Neural cell (in vitro differentiated cells): ENCODE measurements around the gene MYO18A. TPM values are rescaled to one million over a fixed set of nuclear protein-coding genes. Genes with fewer than 3 reads are reported as not detected.

ENCODE experiments used
- H2AFZ ChIP-seq: fragments of 200-600, 300-800 bp; sonication (generic), shearing (Covaris generic); 2 replicates; pipeline ENCODE4 v1.6.0; 2014; ENCODE audit warnings: low read depth, mild to moderate bottlenecking, antibody characterized with exemption, low read length, moderate library complexity
- H3F3A ChIP-seq: fragments of 200-600 bp; shearing (Covaris generic); 2 replicates; pipeline ENCODE4 v1.6.1; 2016; ENCODE audit warnings: mild to moderate bottlenecking, moderate library complexity, mixed read lengths, antibody characterized with exemption, low read length; ENCODE audit not compliant: insufficient read depth, poor library complexity, severe bottlenecking
- H3K27ac ChIP-seq: fragments of 200-600, 300-800 bp; sonication (generic), shearing (Covaris generic); 2 replicates; pipeline ENCODE4 v1.5.1; 2014; ENCODE audit warnings: mild to moderate bottlenecking, low read length, moderate library complexity
- H3K27me3 ChIP-seq: fragments of 300-800, 200-600 bp; sonication (generic), shearing (Covaris generic); 2 replicates; pipeline ENCODE4 v1.6.0; 2014; ENCODE audit warnings: mild to moderate bottlenecking, low read depth, low read length, moderate library complexity; ENCODE audit not compliant: insufficient read depth
- H3K36me3 ChIP-seq: fragments of 300-800, 200-600 bp; sonication (generic), shearing (Covaris generic); 2 replicates; pipeline ENCODE4 v1.5.1; 2014; ENCODE audit warnings: mild to moderate bottlenecking, antibody characterized with exemption, low read length, moderate library complexity; ENCODE audit not compliant: insufficient read depth
- H3K4me2 ChIP-seq: fragments of 300-800, 200-600 bp; sonication (generic), shearing (Covaris generic); 2 replicates; pipeline ENCODE4 v1.6.0; 2014; ENCODE audit warnings: mild to moderate bottlenecking, low read length
- H3K4me3 ChIP-seq: fragments of 300-800, 200-600 bp; sonication (generic), shearing (Covaris generic); 2 replicates; pipeline ENCODE4 v1.5.1; 2014; ENCODE audit warnings: mild to moderate bottlenecking, low read length, moderate library complexity
- H3K79me2 ChIP-seq: fragments of 200-600 bp; shearing (Covaris generic); replicated peaks from 2 replicates; pipeline ENCODE4 v1.6.0; 2014; ENCODE audit warnings: mild to moderate bottlenecking, low read length, moderate library complexity; ENCODE audit not compliant: insufficient read depth
- H3K9ac ChIP-seq: fragments of 300-800, 200-600 bp; sonication (generic), shearing (Covaris generic); 2 replicates; pipeline ENCODE4 v1.6.1; 2016; ENCODE audit warnings: mild to moderate bottlenecking, low read length, mixed read lengths
- H3K9me2 ChIP-seq: fragments of 200-600 bp; shearing (Covaris generic); 2 replicates; pipeline ENCODE4 v1.6.1; 2016; ENCODE audit warnings: mild to moderate bottlenecking, low read length, mixed read lengths; ENCODE audit not compliant: insufficient read depth
- H3K9me3 ChIP-seq: fragments of 200-600, 300-800 bp; sonication (generic), shearing (Covaris generic); 2 replicates; pipeline ENCODE4 v1.6.1; 2016; ENCODE audit warnings: mild to moderate bottlenecking, mixed run types, low read length, moderate library complexity, mixed read lengths
- H4K20me1 ChIP-seq: fragments of 200-600 bp; shearing (Covaris generic); 2 replicates; pipeline ENCODE4 v1.6.1; 2016; ENCODE audit warnings: mild to moderate bottlenecking, mixed run types; ENCODE audit not compliant: insufficient read depth
- EP300 ChIP-seq: fragments of 450-650 bp; conservative IDR thresholded peaks from 2 replicates; pipeline ENCODE4 v1.6.1; 2014; ENCODE audit warnings: antibody characterized with exemption, mild to moderate bottlenecking, moderate library complexity; ENCODE audit not compliant: poor library complexity, severe bottlenecking
- EZH2 ChIP-seq: fragments of 200-600, 300-800 bp; shearing (Covaris generic), sonication (generic); IDR thresholded peaks from 2 replicates; pipeline ENCODE4 v1.6.1; 2014; ENCODE audit warnings: antibody characterized with exemption, low read length, borderline replicate concordance, mild to moderate bottlenecking; ENCODE audit not compliant: insufficient read depth, poor library complexity, severe bottlenecking
- MXI1 ChIP-seq: fragments of 450-650 bp; conservative IDR thresholded peaks from 2 replicates; pipeline ENCODE4 v1.6.1; 2014; ENCODE audit warnings: antibody characterized with exemption, mild to moderate bottlenecking; ENCODE audit not compliant: poor library complexity, severe bottlenecking
- POLR2AphosphoS5 ChIP-seq: IDR thresholded peaks from 2 replicates; pipeline ENCODE4 v1.6.1; 2012
- RAD21 ChIP-seq: fragments of 450-650 bp; conservative IDR thresholded peaks from 2 replicates; pipeline ENCODE4 v1.6.1; 2014; ENCODE audit warnings: antibody characterized with exemption, mild to moderate bottlenecking, moderate library complexity
- SMC3 ChIP-seq: fragments of 450-650 bp; conservative IDR thresholded peaks from 2 replicates; pipeline ENCODE4 v1.6.1; 2014; ENCODE audit warnings: antibody characterized with exemption, mild to moderate bottlenecking, moderate library complexity; ENCODE audit not compliant: poor library complexity
- TAF1 ChIP-seq: IDR thresholded peaks from 2 replicates; pipeline ENCODE4 v1.6.1; 2012; ENCODE audit warnings: low read depth
- polyA plus RNA-seq: library from polyadenylated mRNA; depleted of rRNA; stranded (reverse); fragments of >200 nt; gene quantifications from 2 replicates; pipeline ENCODE4 v1.2.3, GENCODE V29; 2014
- TF ChIP-seq, protein P1 (sequence below): IDR thresholded peaks from 2 replicates; pipeline ENCODE4 v1.6.1; 2012; ENCODE audit warnings: borderline replicate concordance
- TF ChIP-seq, protein P2 (sequence below): fragments of 450-650 bp; IDR thresholded peaks from 2 replicates; pipeline ENCODE4 v1.5.1; 2014; ENCODE audit warnings: antibody characterized with exemption, mild to moderate bottlenecking, moderate library complexity; ENCODE audit not compliant: poor library complexity, severe bottlenecking

MYO18A gene
- polyA plus RNA-seq, 1 donor from 2014 or later = 21.6 TPM

DNA sequence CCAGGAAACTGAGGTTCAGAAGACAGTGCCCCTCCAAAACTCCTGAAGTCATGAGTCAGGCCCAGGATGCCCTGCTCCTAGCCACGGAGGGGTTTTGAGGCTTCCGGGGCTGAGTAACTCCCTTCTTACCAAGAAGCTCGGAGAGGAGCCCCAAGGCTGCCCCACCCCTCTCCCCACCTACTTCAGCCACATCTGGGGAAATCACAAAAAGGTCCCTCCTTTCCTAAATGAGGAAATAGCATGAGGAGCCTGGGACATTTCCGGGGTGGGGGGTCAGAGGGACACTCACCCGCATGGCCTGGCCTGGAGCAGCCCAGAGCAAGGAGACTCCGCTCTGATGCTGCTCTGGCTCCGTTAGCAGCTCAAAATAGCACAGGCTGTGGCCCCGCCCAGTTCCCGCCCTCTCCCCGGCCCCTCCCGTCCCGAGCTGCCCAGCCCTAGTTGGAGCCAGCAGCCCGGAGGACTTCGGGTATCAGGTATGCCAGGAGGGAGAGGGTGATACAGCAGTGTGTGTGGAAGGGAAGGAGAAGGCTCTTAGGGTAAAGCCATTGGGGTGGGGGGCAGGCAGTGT is 40.1 kb downstream of the MYO18A start:
- no peaks in the 10 kb centered on the region for H4K20me1 ChIP-seq
- H3K9me2 ChIP-seq = no peaks in the 10 kb centered on the region
- no peaks in the 10 kb centered on the region for H3K27me3 ChIP-seq
- TF ChIP-seq EP300 (no peak), EZH2 (no peak)
- H3K4me3 ChIP-seq = peak overlapping the region; percentile 46
- no peaks in the 10 kb centered on the region for H3K9me3 ChIP-seq
- no peaks in the 10 kb centered on the region for H3K79me2 ChIP-seq
- no peak overlapping the region for H3K4me2 ChIP-seq
- no peak overlapping the region for H2AFZ ChIP-seq
- no peaks in the 10 kb centered on the region for H3K36me3 ChIP-seq
- peak overlapping the region; percentile 72 for H3K27ac ChIP-seq
- peak overlapping the region; percentile 53 for H3K9ac ChIP-seq
- no peaks in the 10 kb centered on the region for H3F3A ChIP-seq

DNA sequence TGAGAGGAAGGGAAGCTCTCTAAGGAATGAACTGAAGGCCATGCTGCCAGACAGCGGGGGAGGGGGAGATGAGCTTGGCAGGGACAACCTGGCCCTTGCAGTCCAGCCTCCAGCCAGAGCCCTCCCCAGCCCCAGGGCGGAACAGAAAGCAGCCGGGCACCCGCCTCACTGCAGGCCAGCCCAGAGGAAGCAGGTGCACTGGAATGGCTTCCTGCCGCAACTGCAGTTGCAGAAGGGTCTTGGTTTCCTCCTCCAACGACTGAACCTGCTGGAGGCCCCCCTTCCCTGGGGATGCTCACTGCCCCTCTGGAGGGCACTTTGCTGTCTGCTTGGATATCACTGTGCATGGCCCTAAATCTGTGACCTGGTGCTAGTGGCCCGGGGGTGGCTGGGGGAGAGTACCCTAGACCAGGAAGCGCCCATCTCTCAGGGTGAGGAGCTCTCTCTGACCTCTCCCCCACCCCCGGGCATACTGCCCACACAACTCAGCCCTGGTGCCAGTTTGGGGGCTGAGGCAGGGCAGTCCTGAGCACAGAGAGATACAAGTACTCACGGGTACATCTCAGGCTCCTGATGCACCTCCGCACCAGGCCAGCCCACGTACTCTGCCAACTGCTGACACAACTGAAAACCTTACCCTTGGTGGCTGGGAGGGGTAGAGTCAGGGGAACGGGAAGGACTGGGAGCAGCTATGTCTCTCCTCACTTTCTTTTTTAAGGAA is 41.1 kb downstream of the MYO18A start:
- Histone ChIP-seq H2AFZ (no peak overlapping the region), H4K20me1 (no peaks in the 10 kb centered on the region), H3K27ac (no peak overlapping the region), H3K9ac (no peak overlapping the region), H3K27me3 (no peaks in the 10 kb centered on the region), H3K4me2 (no peak overlapping the region), H3K9me2 (no peaks in the 10 kb centered on the region), H3K36me3 (no peaks in the 10 kb centered on the region), H3K4me3 (no peak overlapping the region), H3F3A (no peaks in the 10 kb centered on the region), H3K79me2 (no peaks in the 10 kb centered on the region), H3K9me3 (no peaks in the 10 kb centered on the region)
- TF ChIP-seq TAF1 (no peak), EP300 (no peak), MXI1 (no peak), SMC3 (no peak), EZH2 (no peak)
- TF ChIP-seq, protein P1, sequence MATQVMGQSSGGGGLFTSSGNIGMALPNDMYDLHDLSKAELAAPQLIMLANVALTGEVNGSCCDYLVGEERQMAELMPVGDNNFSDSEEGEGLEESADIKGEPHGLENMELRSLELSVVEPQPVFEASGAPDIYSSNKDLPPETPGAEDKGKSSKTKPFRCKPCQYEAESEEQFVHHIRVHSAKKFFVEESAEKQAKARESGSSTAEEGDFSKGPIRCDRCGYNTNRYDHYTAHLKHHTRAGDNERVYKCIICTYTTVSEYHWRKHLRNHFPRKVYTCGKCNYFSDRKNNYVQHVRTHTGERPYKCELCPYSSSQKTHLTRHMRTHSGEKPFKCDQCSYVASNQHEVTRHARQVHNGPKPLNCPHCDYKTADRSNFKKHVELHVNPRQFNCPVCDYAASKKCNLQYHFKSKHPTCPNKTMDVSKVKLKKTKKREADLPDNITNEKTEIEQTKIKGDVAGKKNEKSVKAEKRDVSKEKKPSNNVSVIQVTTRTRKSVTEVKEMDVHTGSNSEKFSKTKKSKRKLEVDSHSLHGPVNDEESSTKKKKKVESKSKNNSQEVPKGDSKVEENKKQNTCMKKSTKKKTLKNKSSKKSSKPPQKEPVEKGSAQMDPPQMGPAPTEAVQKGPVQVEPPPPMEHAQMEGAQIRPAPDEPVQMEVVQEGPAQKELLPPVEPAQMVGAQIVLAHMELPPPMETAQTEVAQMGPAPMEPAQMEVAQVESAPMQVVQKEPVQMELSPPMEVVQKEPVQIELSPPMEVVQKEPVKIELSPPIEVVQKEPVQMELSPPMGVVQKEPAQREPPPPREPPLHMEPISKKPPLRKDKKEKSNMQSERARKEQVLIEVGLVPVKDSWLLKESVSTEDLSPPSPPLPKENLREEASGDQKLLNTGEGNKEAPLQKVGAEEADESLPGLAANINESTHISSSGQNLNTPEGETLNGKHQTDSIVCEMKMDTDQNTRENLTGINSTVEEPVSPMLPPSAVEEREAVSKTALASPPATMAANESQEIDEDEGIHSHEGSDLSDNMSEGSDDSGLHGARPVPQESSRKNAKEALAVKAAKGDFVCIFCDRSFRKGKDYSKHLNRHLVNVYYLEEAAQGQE = no peak

DNA sequence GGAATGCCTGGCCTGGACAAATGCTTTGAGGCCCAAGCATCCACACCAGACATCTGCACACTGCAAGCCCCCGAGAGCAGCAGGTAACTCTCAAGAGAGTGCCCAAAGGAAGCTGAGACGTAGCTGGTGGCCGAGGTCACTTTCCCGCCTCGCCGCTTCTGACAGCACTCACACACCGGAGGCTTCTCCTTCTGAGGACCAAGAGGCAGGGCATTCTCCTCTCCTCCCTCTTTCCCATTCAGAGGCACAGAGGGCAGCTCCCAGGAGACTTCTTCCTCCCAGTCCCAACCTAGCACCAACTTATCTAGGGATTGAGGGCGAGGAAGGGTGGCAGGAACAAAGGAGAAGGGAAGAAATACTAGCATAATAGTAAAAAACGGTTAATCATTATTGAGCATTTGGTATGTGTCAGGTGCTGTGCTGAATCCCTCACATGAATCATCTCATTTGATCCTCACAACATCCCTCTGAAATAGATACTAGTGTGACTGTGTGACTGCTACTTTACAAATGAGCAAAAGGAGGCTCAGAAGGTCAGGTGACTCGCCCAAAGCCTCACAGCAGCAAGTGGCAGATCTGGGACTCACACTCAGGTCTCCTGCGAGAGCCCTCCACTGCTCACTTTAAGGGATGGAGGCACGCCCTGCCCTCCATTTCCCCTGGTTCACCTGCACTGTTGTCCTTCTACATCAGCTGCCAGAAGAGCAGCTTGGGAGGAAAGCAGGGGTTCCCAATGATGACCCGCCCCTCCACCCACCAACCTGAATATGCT is 41.8 kb downstream of the MYO18A start:
- Histone ChIP-seq H3K9ac (no peak overlapping the region), H3K9me3 (no peaks in the 10 kb centered on the region), H3K27ac (no peak overlapping the region), H3K9me2 (no peaks in the 10 kb centered on the region), H3K27me3 (no peaks in the 10 kb centered on the region), H3K4me3 (peak overlapping the region; percentile 18), H3K36me3 (no peaks in the 10 kb centered on the region), H4K20me1 (no peaks in the 10 kb centered on the region), H3K79me2 (no peaks in the 10 kb centered on the region), H2AFZ (no peak overlapping the region), H3F3A (no peaks in the 10 kb centered on the region), H3K4me2 (no peak overlapping the region)
- no peak for TF ChIP-seq EZH2
- TF ChIP-seq RAD21 = no peak
- TF ChIP-seq MXI1 = no peak
- TF ChIP-seq TAF1 = no peak
- TF ChIP-seq EP300 = no peak
- no peak for TF ChIP-seq POLR2AphosphoS5
- TF ChIP-seq, protein P2, sequence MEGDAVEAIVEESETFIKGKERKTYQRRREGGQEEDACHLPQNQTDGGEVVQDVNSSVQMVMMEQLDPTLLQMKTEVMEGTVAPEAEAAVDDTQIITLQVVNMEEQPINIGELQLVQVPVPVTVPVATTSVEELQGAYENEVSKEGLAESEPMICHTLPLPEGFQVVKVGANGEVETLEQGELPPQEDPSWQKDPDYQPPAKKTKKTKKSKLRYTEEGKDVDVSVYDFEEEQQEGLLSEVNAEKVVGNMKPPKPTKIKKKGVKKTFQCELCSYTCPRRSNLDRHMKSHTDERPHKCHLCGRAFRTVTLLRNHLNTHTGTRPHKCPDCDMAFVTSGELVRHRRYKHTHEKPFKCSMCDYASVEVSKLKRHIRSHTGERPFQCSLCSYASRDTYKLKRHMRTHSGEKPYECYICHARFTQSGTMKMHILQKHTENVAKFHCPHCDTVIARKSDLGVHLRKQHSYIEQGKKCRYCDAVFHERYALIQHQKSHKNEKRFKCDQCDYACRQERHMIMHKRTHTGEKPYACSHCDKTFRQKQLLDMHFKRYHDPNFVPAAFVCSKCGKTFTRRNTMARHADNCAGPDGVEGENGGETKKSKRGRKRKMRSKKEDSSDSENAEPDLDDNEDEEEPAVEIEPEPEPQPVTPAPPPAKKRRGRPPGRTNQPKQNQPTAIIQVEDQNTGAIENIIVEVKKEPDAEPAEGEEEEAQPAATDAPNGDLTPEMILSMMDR = no peak
- TF ChIP-seq SMC3 = no peak
- TF ChIP-seq, protein P1 = no peak
